IMR-90 (cell line): ENCODE data around the gene ACOXL. TPM values are rescaled to one million over a fixed set of nuclear protein-coding genes. Genes with fewer than 3 reads are reported as not detected.
A peak's percentile ranks its signal among the peaks of the same experiment; 100 is the strongest.

Experiments used
- ATAC-seq: fragments of 200-7000 bp; cut with Tn5 transposase; 2 replicates; pipeline ENCODE4 v1.9.1; 2020; ENCODE audit warnings: low read depth, mild to moderate bottlenecking, moderate library complexity
- BruUV-seq: library from RNA; stranded (reverse); fragments of 400-500 nt; replicated peaks from 2 replicates; lab custom pipeline; 2021; lab: Mats Ljungman, UMichigan
- CTCF ChIA-PET: fragments of 300-600 bp; formaldehyde crosslinking; extraction: SDS; loops from one replicate; lab custom pipeline; 2021; ENCODE audit warnings: antibody characterized with exemption; lab: Yijun Ruan, JAX
- POLR2A ChIA-PET: fragments of 300-600 bp; sonication (Branson Sonifier 250); formaldehyde crosslinking; loops from one replicate; lab custom pipeline; 2022; ENCODE audit warnings: antibody characterized with exemption; ENCODE audit not compliant: unreplicated experiment; lab: Charles Lee
- DNase-seq: peaks from one replicate; pipeline ENCODE4 v3.0.0; 2013
- H2AFZ ChIP-seq: replicated peaks from 2 replicates; pipeline ENCODE3; 2013; ENCODE audit warnings: low read length, mild to moderate bottlenecking; ENCODE audit not compliant: poor library complexity
- H2AK5ac ChIP-seq: 2 replicates; pipeline ENCODE4 v1.6.1; 2013; ENCODE audit warnings: low read depth, low read length, inconsistent platforms
- H2AK9ac ChIP-seq: replicated peaks from 2 replicates; pipeline ENCODE3; 2013; ENCODE audit warnings: mild to moderate bottlenecking, low read depth, low read length, moderate library complexity; ENCODE audit not compliant: poor library complexity
- H2BK120ac ChIP-seq: 2 replicates; pipeline ENCODE4 v1.6.1; 2013; ENCODE audit warnings: low read depth, low read length, inconsistent platforms
- H2BK15ac ChIP-seq: 3 replicates; pipeline ENCODE4 v1.6.1; 2013; ENCODE audit warnings: low read depth, low read length, inconsistent platforms
- H2BK20ac ChIP-seq: 2 replicates; pipeline ENCODE4 v1.6.1; 2013; ENCODE audit warnings: low read depth, mild to moderate bottlenecking, inconsistent platforms, low read length, moderate library complexity
- H2BK5ac ChIP-seq: 2 replicates; pipeline ENCODE4 v1.6.1; 2013; ENCODE audit warnings: mild to moderate bottlenecking, low read depth, low read length, inconsistent platforms; ENCODE audit not compliant: poor library complexity, severe bottlenecking
- H3K14ac ChIP-seq: replicated peaks from 2 replicates; pipeline ENCODE4 v1.6.1; 2013; ENCODE audit warnings: low read depth, low read length, inconsistent platforms
- H3K18ac ChIP-seq: 2 replicates; pipeline ENCODE4 v1.6.1; 2013; ENCODE audit warnings: low read depth, low read length, control low read depth
- H3K23ac ChIP-seq: 2 replicates; pipeline ENCODE4 v1.6.1; 2013; ENCODE audit warnings: low read depth, low read length, inconsistent platforms
- H3K27ac ChIP-seq: 2 replicates; pipeline ENCODE4 v1.5.1; 2013; ENCODE audit warnings: mild to moderate bottlenecking, control low read depth, low read length; ENCODE audit not compliant: insufficient read depth
- H3K27me3 ChIP-seq: 2 replicates; pipeline ENCODE4 v1.6.1; 2013; ENCODE audit warnings: low read length; ENCODE audit not compliant: control insufficient read depth, insufficient read depth
- H3K36me3 ChIP-seq: 2 replicates; pipeline ENCODE4 v1.6.1; 2013; ENCODE audit warnings: low read length, mixed read lengths; ENCODE audit not compliant: control insufficient read depth, insufficient read depth
- H3K4ac ChIP-seq: 2 replicates; pipeline ENCODE4 v1.6.1; 2013; ENCODE audit warnings: low read depth, low read length, inconsistent platforms
- H3K4me1 ChIP-seq: 2 replicates; pipeline ENCODE4 v1.6.1; 2013; ENCODE audit warnings: low read length, mixed read lengths; ENCODE audit not compliant: control insufficient read depth, insufficient read depth
- H3K4me2 ChIP-seq: 2 replicates; pipeline ENCODE4 v1.6.1; 2013; ENCODE audit warnings: low read depth, mild to moderate bottlenecking, control low read depth, low read length, moderate library complexity
- H3K4me3 ChIP-seq: 2 replicates; pipeline ENCODE4 v1.5.1; 2013; ENCODE audit warnings: low read depth, mild to moderate bottlenecking, control low read depth, low read length, moderate library complexity; ENCODE audit not compliant: insufficient read depth
- H3K56ac ChIP-seq: 2 replicates; pipeline ENCODE4 v1.6.1; 2013; ENCODE audit warnings: low read length, inconsistent platforms; ENCODE audit not compliant: insufficient read depth; ENCODE audit errors: extremely low read depth
- H3K79me1 ChIP-seq, 2 experiments: 2 replicates each; pipeline ENCODE4 v1.6.1; 2013; ENCODE audit warnings: low read length in 2 of 2, inconsistent platforms in 1 of 2, low read depth in 1 of 2
- H3K9ac ChIP-seq: 2 replicates; pipeline ENCODE4 v1.6.1; 2013; ENCODE audit warnings: low read depth, low read length, control low read depth
- H3K9me1 ChIP-seq: 2 replicates; pipeline ENCODE4 v1.6.1; 2013; ENCODE audit warnings: low read length, inconsistent platforms; ENCODE audit not compliant: insufficient read depth
- H3K9me3 ChIP-seq: 2 replicates; pipeline ENCODE4 v1.6.1; 2013; ENCODE audit warnings: low read length; ENCODE audit not compliant: control insufficient read depth, insufficient read depth
- H4K20me1 ChIP-seq: 2 replicates; pipeline ENCODE4 v1.6.1; 2013; ENCODE audit warnings: low read length, inconsistent platforms; ENCODE audit not compliant: insufficient read depth
- H4K5ac ChIP-seq: 2 replicates; pipeline ENCODE4 v1.6.1; 2013; ENCODE audit warnings: mild to moderate bottlenecking, low read depth, low read length, control low read depth
- H4K8ac ChIP-seq, 2 experiments: 2 replicates each; pipeline ENCODE4 v1.6.1; 2013; ENCODE audit warnings: low read depth in 2 of 2, low read length in 2 of 2, control low read depth in 1 of 2, inconsistent platforms in 1 of 2
- H4K91ac ChIP-seq: 2 replicates; pipeline ENCODE4 v1.6.1; 2013; ENCODE audit warnings: low read depth, low read length, inconsistent platforms; ENCODE audit not compliant: insufficient read depth
- MAFK ChIP-seq: IDR thresholded peaks from 2 replicates; pipeline ENCODE4 v1.6.1; 2012; ENCODE audit warnings: low read depth, low read length, improper control_type of control experiment
- POLR2A ChIP-seq: IDR thresholded peaks from 2 replicates; pipeline ENCODE4 v1.6.1; 2012; ENCODE audit warnings: mild to moderate bottlenecking, low read depth, low read length
- WGBS, 2 experiments: methylation state at CpG; one replicate each; pipeline versions ENCODE4 v1.1.5 to v1.1.7; 2013; ENCODE audit warnings: missing lambda C conversion rate in 2 of 2; ENCODE audit not compliant: insufficient read length in 1 of 2; ENCODE audit errors: extremely low coverage in 2 of 2; 5-methylcytosine and 5-hydroxymethylcytosine counted together
- dilution Hi-C: fragments of 300-500 bp; cut with HindIII; formaldehyde crosslinking; loops from one replicate; pipeline ENCODE4 v1.14.3; 2018; ENCODE audit warnings: low sequenced_read_pairs; ENCODE audit not compliant: unreplicated experiment
- in situ Hi-C: fragments of 300-500 bp; cut with MboI; formaldehyde crosslinking; loops from 3 replicates; pipeline ENCODE4 v1.14.3; 2019; ENCODE audit warnings: low sequenced_read_pairs, inconsistent platforms, mixed read lengths
- intact Hi-C: fragments of 100-400 bp; cut with micrococcal nuclease; formaldehyde crosslinking; loops from 2 replicates; pipeline ENCODE4 v1.10.0; 2022
- polyA plus RNA-seq, 3 experiments: library from polyadenylated mRNA; depleted of rRNA; stranded (reverse); fragments of >200 nt; gene quantifications; 2 replicates each; pipeline ENCODE4 v1.2.3, GENCODE V29; 2012; ENCODE audit warnings: low replicate concordance in 1 of 3
- total RNA-seq: library from RNA; depleted of rRNA; stranded (reverse); fragments of >200 nt; gene quantifications from 2 replicates; pipeline ENCODE4 v1.2.3, GENCODE V29; 2012

The ACOXL gene
- total and polyA plus RNA-seq, 2 of the 4 experiments (the other 2 are of a cell fraction), result not detected

- Histone ChIP-seq H2BK120ac (no peak overlapping the region), H3K9ac (no peak overlapping the region), H2BK5ac (no peak overlapping the region), H3K18ac (no peak overlapping the region), H3K4me2 (no peak overlapping the region), H3K4ac (no peak overlapping the region), H2AFZ (no peak overlapping the region), H3K56ac (no peak overlapping the region), H3K9me1 (no peaks in the 10 kb centered on the region), H3K9me3 (no peaks in the 10 kb centered on the region), H3K4me3 (no peak overlapping the region), H4K8ac (no peak overlapping the region), H4K5ac (no peak overlapping the region), H3K23ac (no peak overlapping the region), H3K27me3 (peaks cover 20% of the 10 kb centered on the region), H2BK20ac (no peak overlapping the region), H3K36me3 (no peaks in the 10 kb centered on the region), H4K20me1 (no peaks in the 10 kb centered on the region), H4K91ac (no peak overlapping the region), H2AK5ac (no peak overlapping the region), H3K27ac (no peak overlapping the region), H3K4me1 (no peaks in the 10 kb centered on the region), H3K14ac (no peak overlapping the region), H3K79me1 (no peaks in the 10 kb centered on the region), H2BK15ac (no peak overlapping the region), H2AK9ac (no peak overlapping the region)
- TF ChIP-seq MAFK (peak; percentile 72), POLR2A (no peak)
- BruUV-seq, result no TSS peak
- intact Hi-C loops, result no loop called here
- 59% methylated on average over 2 of the region's 7 CpGs; no CpG with 5 or more reads in 1 of the 2 experiments for WGBS, 2 experiments
- no peak for ATAC-seq
- ChIA-PET POLR2A (interaction anchor here (0.6 kb wide), 1 partner anchor 338 kb away, joined by 5 read pairs; no protein-coding TSS in a partner anchor), CTCF (no interaction called here)
- in situ Hi-C loops, result no loop called here
- dilution Hi-C loops, result no loop called here
- no peak for DNase-seq
Observed at GRCh38 chr2:111017909-111018308, 285.5 kb downstream of the ACOXL start.
